NT2/D1 (cell line): ENCODE measurements around the gene VTI1A.

Source experiments
- SUZ12 ChIP-seq: IDR thresholded peaks from 2 replicates; pipeline ENCODE4 v1.6.1; 2011; ENCODE audit not compliant: insufficient read length, insufficient read depth; ENCODE audit errors: extremely low read depth
- YY1 ChIP-seq: IDR thresholded peaks from 2 replicates; pipeline ENCODE4 v1.6.1; 2011; ENCODE audit not compliant: insufficient read length, insufficient read depth
- ZNF274 ChIP-seq: IDR thresholded peaks from 2 replicates; pipeline ENCODE4 v1.6.1; 2011; ENCODE audit warnings: mild to moderate bottlenecking, low read depth, low read length

DNA sequence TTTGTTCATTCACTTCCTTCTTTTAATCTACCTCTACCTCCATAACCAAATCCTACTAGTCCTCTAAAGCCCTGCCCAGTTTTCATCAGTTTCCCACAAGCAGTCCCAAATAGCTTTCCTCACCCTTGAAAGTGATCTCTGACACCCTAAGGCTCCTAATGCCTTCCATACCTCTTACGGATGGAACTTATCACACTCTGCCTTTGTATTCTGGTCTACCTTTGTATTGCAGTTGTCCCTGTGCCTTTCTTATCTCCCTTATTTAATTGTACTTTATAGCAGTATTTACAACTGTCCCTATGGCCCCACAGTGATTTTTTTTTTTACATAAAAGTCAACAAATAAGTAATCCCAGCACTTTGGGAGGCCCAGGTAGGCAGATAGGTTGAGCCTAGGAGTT is 39.3 kb upstream of the VTI1A start:
- no peak for TF ChIP-seq SUZ12
- TF ChIP-seq ZNF274 = no peak
- no peak for TF ChIP-seq YY1
